ENCODE data around the gene TGM3. TPM values are rescaled to one million over a fixed set of nuclear protein-coding genes. Genes with fewer than 3 reads are reported as not detected.

Gene TGM3
- polyA plus RNA-seq, 1 donor (not counting 4 experiments of a cell fraction or from before 2014, with no cell fraction given), result 0.08 TPM

DNA sequence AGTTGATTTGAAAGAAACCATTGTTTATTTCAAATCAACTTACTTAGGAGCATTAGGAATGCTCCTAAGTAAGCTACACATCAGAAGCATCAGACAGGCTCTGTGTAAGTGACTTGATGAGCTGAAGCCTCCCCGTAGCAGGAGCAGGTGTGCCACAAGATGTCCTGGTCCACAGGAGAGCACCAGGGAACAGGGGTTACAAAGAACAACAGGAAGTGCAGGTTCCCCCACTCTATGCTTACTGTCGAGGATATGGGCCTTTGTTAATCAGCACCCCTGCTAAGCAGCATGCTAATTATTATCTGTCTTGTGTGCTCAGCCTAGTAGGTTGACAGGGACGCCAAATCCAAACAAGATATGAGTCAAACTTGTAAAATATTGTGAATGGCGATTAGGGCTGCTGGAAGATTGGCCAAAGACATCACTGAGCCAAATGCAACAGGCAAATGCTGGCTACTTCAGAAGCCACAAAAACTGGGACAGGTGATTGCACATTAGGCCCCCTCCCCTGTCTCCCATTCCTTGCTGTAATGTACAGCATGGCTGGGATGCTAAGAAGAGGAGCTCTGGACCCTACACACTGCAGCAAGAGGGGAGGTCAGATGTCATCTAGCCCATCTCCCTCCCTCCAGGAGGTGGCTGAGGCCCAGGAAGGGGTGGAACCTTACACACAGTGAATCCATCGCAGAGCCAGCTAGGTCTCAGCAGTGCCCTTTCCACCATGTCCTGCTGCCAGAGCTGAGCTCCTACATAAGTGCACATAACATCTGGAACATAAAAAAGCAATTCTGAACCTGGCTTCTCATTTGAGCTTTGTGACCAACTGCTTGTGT, 939 bp downstream of the TGM3 start:
- H3K9me1 ChIP-seq (ENCODE audit: control insufficient read depth, extremely low read depth, insufficient read depth, low read length), result no peaks in the 10 kb centered on the region
- H3K79me2 ChIP-seq (ENCODE audit: control insufficient read depth, insufficient read depth, low read length), result no peaks in the 10 kb centered on the region
- no peaks in the 10 kb centered on the region for H3K36me3 ChIP-seq (ENCODE audit: control insufficient read depth in 2 of 2, extremely low read depth in 1 of 2, insufficient read depth in 2 of 2, low read length in 2 of 2)
- no peaks in the 10 kb centered on the region for H4K20me1 ChIP-seq (ENCODE audit: control insufficient read depth, extremely low read depth, insufficient read depth, low read length)
- H3K9me3 ChIP-seq (ENCODE audit: control insufficient read depth, low read depth, low read length), result no peaks in the 10 kb centered on the region
- H3K4me3 ChIP-seq (ENCODE audit: control insufficient read depth in 2 of 3, extremely low read depth in 1 of 3, insufficient read depth in 2 of 3, low read depth in 1 of 3, low read length in 3 of 3), result no peak overlapping the region
- no peak for FAIRE-seq
- H2AFZ ChIP-seq (ENCODE audit: control insufficient read depth, low read length), result no peak overlapping the region
- H3K27ac ChIP-seq (ENCODE audit: control insufficient read depth, insufficient read depth, low read length), result no peak overlapping the region
- no peak overlapping the region for H3K9ac ChIP-seq (ENCODE audit: control insufficient read depth, extremely low read depth, insufficient read depth, low read length)
- dilution Hi-C loops (cut with MboI; ENCODE audit: extremely low pct_ligation_motif_present, low sequenced_read_pairs), result no loop called here
- no peak for DNase-seq (ENCODE audit: low read depth, low spot score)
- TF ChIP-seq CTCF (optimal IDR thresholded peaks at IDR 0.05 in 1 of 3, IDR thresholded peaks at IDR 0.05 in 1 of 3, conservative IDR thresholded peaks at IDR 0.05 in 1 of 3; ENCODE audit: extremely low read depth in 1 of 3, insufficient read depth in 2 of 3, low read length in 3 of 3) (no peak), EZH2 (IDR thresholded peaks at IDR 0.05; ENCODE audit: low read length) (no peak)
- peaks cover 5% of the 10 kb centered on the region for H3K4me1 ChIP-seq (ENCODE audit: control insufficient read depth, extremely low read depth, insufficient read depth, low read length)
- H3K4me2 ChIP-seq (ENCODE audit: control insufficient read depth, extremely low read depth, insufficient read depth, low read depth, low read length), result no peak overlapping the region
- peaks cover 10% of the 10 kb centered on the region for H3K27me3 ChIP-seq (ENCODE audit: control insufficient read depth, extremely low read depth, insufficient read depth, low read length)

GRCh38 chr20:2297357-2297728, 1.5 kb downstream of the TGM3 start:
- no peaks in the 10 kb centered on the region for H3K79me2 ChIP-seq (ENCODE audit: control insufficient read depth, insufficient read depth, low read length)
- H3K9me3 ChIP-seq (ENCODE audit: control insufficient read depth, low read depth, low read length), result no peaks in the 10 kb centered on the region
- no peak for DNase-seq (ENCODE audit: low read depth, low spot score)
- dilution Hi-C loops (cut with MboI; ENCODE audit: extremely low pct_ligation_motif_present, low sequenced_read_pairs), result no loop called here
- no peak overlapping the region for H3K4me2 ChIP-seq (ENCODE audit: control insufficient read depth, extremely low read depth, insufficient read depth, low read depth, low read length)
- no peaks in the 10 kb centered on the region for H3K36me3 ChIP-seq (ENCODE audit: control insufficient read depth in 2 of 2, extremely low read depth in 1 of 2, insufficient read depth in 2 of 2, low read length in 2 of 2)
- no peak for FAIRE-seq
- H3K4me3 ChIP-seq (ENCODE audit: control insufficient read depth in 2 of 3, extremely low read depth in 1 of 3, insufficient read depth in 2 of 3, low read depth in 1 of 3, low read length in 3 of 3), result no peak overlapping the region
- no peaks in the 10 kb centered on the region for H4K20me1 ChIP-seq (ENCODE audit: control insufficient read depth, extremely low read depth, insufficient read depth, low read length)
- H3K4me1 ChIP-seq (ENCODE audit: control insufficient read depth, extremely low read depth, insufficient read depth, low read length), result peaks cover 5% of the 10 kb centered on the region
- no peak overlapping the region for H3K27ac ChIP-seq (ENCODE audit: control insufficient read depth, insufficient read depth, low read length)
- no peaks in the 10 kb centered on the region for H3K9me1 ChIP-seq (ENCODE audit: control insufficient read depth, extremely low read depth, insufficient read depth, low read length)
- no peak overlapping the region for H2AFZ ChIP-seq (ENCODE audit: control insufficient read depth, low read length)
- peaks cover 10% of the 10 kb centered on the region for H3K27me3 ChIP-seq (ENCODE audit: control insufficient read depth, extremely low read depth, insufficient read depth, low read length)
- H3K9ac ChIP-seq (ENCODE audit: control insufficient read depth, extremely low read depth, insufficient read depth, low read length), result no peak overlapping the region
- no peak for TF ChIP-seq CTCF (optimal IDR thresholded peaks at IDR 0.05 in 1 of 3, IDR thresholded peaks at IDR 0.05 in 1 of 3, conservative IDR thresholded peaks at IDR 0.05 in 1 of 3; ENCODE audit: extremely low read depth in 1 of 3, insufficient read depth in 2 of 3, low read length in 3 of 3)
- no peak for TF ChIP-seq EZH2 (IDR thresholded peaks at IDR 0.05; ENCODE audit: low read length)
